Vagina (tissue), 2 donors: ENCODE measurements around the gene RHBDL2. TPM values are rescaled to one million over a fixed set of nuclear protein-coding genes. Genes with fewer than 3 reads are reported as not detected.
"Not testable (repeated sequence)": the region's sequence is repeated elsewhere in the genome, so short reads cannot be mapped to it uniquely, and the experiment has no call there.

Source experiments
- DNase-seq, 2 donors: peaks; one replicate each; pipeline ENCODE4 v3.0.0-alpha.2; 2017; ENCODE audit errors: extremely low spot score in 2 of 2
- H3K27ac ChIP-seq: fragments of 200-600 bp; sonication (generic); one replicate; pipeline ENCODE4 v1.5.1; 2019
- H3K27me3 ChIP-seq: fragments of 200-600 bp; sonication (generic); one replicate; pipeline ENCODE4 v1.5.1; 2019
- H3K36me3 ChIP-seq, 2 donors: fragments of 200-600 bp; sonication (generic); one replicate each; pipeline ENCODE4 v1.5.1; 2017 to 2019
- H3K4me1 ChIP-seq: fragments of 200-600 bp; sonication (generic); one replicate; pipeline ENCODE4 v1.5.1; 2019
- H3K4me3 ChIP-seq, 2 donors: fragments of 200-600 bp; sonication (generic); 1 replicate in 1 of 2; 2 replicates in 1 of 2; pipeline ENCODE4 v1.5.1; 2016 to 2019
- H3K9me3 ChIP-seq: fragments of 200-600 bp; sonication (generic); one replicate; pipeline ENCODE4 v1.5.1; 2019
- POLR2A ChIP-seq, 2 donors: fragments of 450-650 bp; IDR thresholded peaks; one replicate each; pipeline ENCODE4 v1.6.1; 2017; ENCODE audit warnings: antibody characterized with exemption in 2 of 2, mild to moderate bottlenecking in 2 of 2, moderate library complexity in 2 of 2
- POLR2AphosphoS5 ChIP-seq, 2 donors: sonication (generic); formaldehyde crosslinking; IDR thresholded peaks; one replicate each; pipeline ENCODE4 v1.9.0; 2017; ENCODE audit warnings: antibody characterized with exemption in 2 of 2, mild to moderate bottlenecking in 2 of 2, low read depth in 1 of 2; ENCODE audit not compliant: insufficient read depth in 1 of 2
- intact Hi-C: fragments of 100-400 bp; cut with DNase I; formaldehyde crosslinking; loops from one replicate; pipeline ENCODE4 v1.15.1; 2023
- total RNA-seq: library from RNA; depleted of rRNA; stranded (reverse); fragments of >200 nt; gene quantifications from one replicate; pipeline ENCODE4 v1.2.3, GENCODE V29; 2016
- TF ChIP-seq, protein P1 (sequence below), 3 experiments: fragments of 450-650 bp in 2 of 3; fragments of 200-600 bp in 1 of 3; sonication (generic) in 1 of 3; IDR thresholded peaks; one replicate each; pipeline ENCODE4 v1.5.1; 2017 to 2019; ENCODE audit warnings: antibody characterized with exemption in 3 of 3, mild to moderate bottlenecking in 2 of 3, moderate library complexity in 2 of 3

RHBDL2 gene
- total RNA-seq, 1 donor from 2014 or later, result 9.6 TPM

DNA sequence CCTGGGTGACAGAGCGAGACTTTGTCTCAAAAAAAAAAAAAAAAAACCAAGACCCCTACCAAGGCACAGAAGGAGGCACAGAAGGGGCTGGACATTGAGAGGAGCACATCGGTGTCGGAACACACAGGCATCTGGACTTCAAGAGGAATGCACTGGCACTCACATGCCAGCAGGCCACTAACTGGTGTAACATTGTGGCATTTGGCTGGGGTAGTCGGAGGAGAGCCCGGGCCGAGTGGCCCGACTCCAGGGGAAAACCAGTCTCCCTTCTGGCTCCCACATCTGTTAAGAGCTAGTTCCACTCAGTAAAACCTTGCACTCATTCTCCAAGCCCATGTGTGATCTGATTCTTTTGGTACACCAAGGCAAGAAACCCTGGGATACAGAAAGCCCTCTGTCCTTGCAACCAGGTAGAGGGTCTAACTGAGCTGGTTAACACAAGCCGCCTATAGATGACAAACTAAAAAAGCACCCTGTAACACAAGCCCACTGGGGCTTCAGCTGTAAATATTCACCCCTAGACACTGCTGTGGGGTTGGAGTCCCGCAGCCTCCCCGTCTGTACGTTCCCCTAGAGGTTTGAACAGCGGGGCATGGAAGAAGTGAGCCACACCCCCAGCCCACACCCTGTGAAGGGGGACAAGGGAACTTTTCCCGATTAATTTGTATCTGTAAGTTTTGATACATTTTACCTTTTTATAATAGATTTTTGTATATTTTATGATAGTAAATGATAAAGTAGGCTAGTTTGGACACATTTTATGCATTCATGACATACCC lies 32.2 kb upstream of the RHBDL2 start:
- DNase-seq, result no peak
- intact Hi-C loops, result no loop called here
- Histone ChIP-seq H3K27ac (no peak overlapping the region), H3K27me3 (no peaks in the 10 kb centered on the region), H3K4me3 (no peak overlapping the region), H3K9me3 (no peaks in the 10 kb centered on the region), H3K36me3 (no peaks in the 10 kb centered on the region), H3K4me1 (no peaks in the 10 kb centered on the region)
- TF ChIP-seq, protein P1, sequence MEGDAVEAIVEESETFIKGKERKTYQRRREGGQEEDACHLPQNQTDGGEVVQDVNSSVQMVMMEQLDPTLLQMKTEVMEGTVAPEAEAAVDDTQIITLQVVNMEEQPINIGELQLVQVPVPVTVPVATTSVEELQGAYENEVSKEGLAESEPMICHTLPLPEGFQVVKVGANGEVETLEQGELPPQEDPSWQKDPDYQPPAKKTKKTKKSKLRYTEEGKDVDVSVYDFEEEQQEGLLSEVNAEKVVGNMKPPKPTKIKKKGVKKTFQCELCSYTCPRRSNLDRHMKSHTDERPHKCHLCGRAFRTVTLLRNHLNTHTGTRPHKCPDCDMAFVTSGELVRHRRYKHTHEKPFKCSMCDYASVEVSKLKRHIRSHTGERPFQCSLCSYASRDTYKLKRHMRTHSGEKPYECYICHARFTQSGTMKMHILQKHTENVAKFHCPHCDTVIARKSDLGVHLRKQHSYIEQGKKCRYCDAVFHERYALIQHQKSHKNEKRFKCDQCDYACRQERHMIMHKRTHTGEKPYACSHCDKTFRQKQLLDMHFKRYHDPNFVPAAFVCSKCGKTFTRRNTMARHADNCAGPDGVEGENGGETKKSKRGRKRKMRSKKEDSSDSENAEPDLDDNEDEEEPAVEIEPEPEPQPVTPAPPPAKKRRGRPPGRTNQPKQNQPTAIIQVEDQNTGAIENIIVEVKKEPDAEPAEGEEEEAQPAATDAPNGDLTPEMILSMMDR (IDR thresholded peaks at IDR 0.05), result no peak
- TF ChIP-seq POLR2AphosphoS5 (IDR thresholded peaks at IDR 0.05; ENCODE audit: insufficient read depth in 1 of 2, low read depth in 1 of 2) (no peak), POLR2A (IDR thresholded peaks at IDR 0.05) (no peak)

DNA sequence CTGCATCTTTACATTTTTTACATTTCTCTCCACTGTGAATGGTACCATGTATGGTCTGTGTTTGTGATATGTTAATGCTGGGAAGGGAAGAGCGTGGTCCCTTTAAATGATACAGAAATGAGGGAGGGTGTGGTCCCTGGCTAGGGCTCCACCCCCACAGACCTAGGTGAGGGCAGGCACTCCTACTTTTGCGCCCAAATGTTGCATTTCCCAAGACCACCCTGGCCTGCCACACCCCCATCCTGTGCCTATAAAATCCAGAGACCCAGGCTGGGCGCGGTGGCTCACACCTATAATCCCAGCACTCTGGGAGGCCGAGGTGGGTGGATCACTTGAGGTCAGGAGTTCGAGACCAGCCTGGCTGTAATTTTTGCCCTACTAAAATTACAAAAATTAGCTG lies 31.5 kb upstream of the RHBDL2 start:
- H3K9me3 ChIP-seq, H3K4me3 ChIP-seq, DNase-seq, H3K36me3 ChIP-seq, H3K27ac ChIP-seq, H3K27me3 ChIP-seq, intact Hi-C loops, H3K4me1 ChIP-seq: not testable (repeated sequence)

DNA sequence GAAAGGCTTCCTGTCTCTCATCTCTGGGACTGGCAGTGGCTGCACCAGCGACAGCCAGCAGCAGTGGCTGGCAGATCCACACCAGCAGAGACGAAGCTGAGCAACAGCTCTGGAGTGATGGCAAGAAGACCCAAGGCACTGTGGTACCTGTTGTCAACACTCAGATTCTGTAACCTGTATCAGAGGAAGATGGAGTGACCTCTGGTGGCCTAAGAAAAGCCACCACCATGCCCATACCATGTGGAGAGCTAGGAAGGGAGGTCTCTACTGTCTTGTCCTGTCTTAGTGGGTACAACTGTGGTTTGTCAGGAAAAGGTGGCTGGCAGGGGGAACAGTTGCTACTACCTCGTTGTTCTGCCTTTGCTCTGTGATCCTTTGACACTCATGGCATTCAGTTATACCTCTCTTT lies 22.5 kb upstream of the RHBDL2 start:
- Histone ChIP-seq H3K27ac (no peak overlapping the region), H3K4me3 (no peak overlapping the region), H3K27me3 (no peaks in the 10 kb centered on the region), H3K36me3 (no peaks in the 10 kb centered on the region), H3K9me3 (no peaks in the 10 kb centered on the region), H3K4me1 (no peaks in the 10 kb centered on the region)
- TF ChIP-seq POLR2AphosphoS5 (IDR thresholded peaks at IDR 0.05; ENCODE audit: insufficient read depth in 1 of 2, low read depth in 1 of 2) (no peak), POLR2A (IDR thresholded peaks at IDR 0.05) (no peak)
- TF ChIP-seq, protein P1 (IDR thresholded peaks at IDR 0.05), result no peak
- intact Hi-C loops, result no loop called here
- DNase-seq, result no peak

DNA sequence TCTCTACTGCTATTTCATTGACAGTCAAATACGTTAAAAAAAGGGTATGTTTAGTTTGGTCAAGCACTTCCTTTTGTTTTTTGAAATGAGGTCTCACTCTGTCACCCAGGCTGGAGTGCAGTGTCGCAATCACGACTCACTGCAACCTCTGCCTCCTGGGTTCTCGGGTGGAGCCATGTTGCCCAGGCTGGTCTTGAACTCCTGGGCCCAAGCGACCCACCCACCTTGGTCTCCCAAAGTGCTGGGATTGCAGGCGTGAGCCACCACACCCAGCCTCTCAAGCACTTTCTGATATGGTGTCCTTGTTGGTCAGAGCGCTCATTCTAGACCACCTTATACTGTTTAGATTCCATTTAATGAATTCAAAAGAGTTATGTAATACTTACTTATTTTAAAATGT lies 20.9 kb upstream of the RHBDL2 start:
- DNase-seq, result no peak
- Histone ChIP-seq H3K4me1 (no peaks in the 10 kb centered on the region), H3K9me3 (no peaks in the 10 kb centered on the region), H3K36me3 (no peaks in the 10 kb centered on the region), H3K27ac (no peak overlapping the region), H3K27me3 (no peaks in the 10 kb centered on the region), H3K4me3 (no peak overlapping the region)
- TF ChIP-seq POLR2AphosphoS5 (IDR thresholded peaks at IDR 0.05; ENCODE audit: insufficient read depth in 1 of 2, low read depth in 1 of 2) (no peak), POLR2A (IDR thresholded peaks at IDR 0.05) (no peak)
- TF ChIP-seq, protein P1 (IDR thresholded peaks at IDR 0.05), result no peak
- intact Hi-C loops, result no loop called here

DNA sequence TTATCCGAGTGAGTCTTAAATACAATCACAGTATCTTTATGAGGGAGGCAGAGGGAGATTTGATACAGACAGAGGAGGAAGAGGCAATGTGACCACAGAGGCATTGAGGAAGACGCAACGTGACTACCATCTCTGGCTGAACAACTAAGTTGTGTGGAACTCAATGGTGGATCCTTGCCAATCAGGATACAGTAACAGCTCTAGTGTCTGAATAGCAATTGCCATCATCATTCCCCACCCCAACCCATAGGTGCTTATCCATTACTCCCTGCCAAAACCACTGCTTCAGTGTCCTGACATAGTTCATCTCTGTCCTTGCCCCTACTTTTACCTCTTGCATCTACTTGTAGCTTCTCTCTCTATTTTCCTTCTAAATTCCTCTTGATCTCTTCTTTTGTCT lies 20.5 kb upstream of the RHBDL2 start:
- DNase-seq, result no peak
- Histone ChIP-seq H3K9me3 (no peaks in the 10 kb centered on the region), H3K4me1 (no peaks in the 10 kb centered on the region), H3K4me3 (no peak overlapping the region), H3K27ac (no peak overlapping the region), H3K36me3 (no peaks in the 10 kb centered on the region), H3K27me3 (no peaks in the 10 kb centered on the region)
- TF ChIP-seq, protein P1 (IDR thresholded peaks at IDR 0.05), result no peak
- TF ChIP-seq POLR2A (IDR thresholded peaks at IDR 0.05) (no peak), POLR2AphosphoS5 (IDR thresholded peaks at IDR 0.05; ENCODE audit: insufficient read depth in 1 of 2, low read depth in 1 of 2) (no peak)
- intact Hi-C loops, result no loop called here
